K562 (cell line): ENCODE data around the gene PLPPR2. TPM values are rescaled to one million over a fixed set of nuclear protein-coding genes. Genes with fewer than 3 reads are reported as not detected.

Experiments
- ARID3B ChIP-seq: fragments of 250-450 bp; sonication (Bioruptor Pico); IDR thresholded peaks from 2 replicates; pipeline ENCODE4 v1.4.0; 2020; ENCODE audit warnings: borderline replicate concordance
- ATF7 ChIP-seq: fragments of 450-650 bp; IDR thresholded peaks from 2 replicates; pipeline ENCODE4 v1.7.1; 2014; ENCODE audit warnings: mild to moderate bottlenecking, moderate library complexity
- BACH1 ChIP-seq: fragments of 200-800 bp; sonication (Bioruptor generic); IDR thresholded peaks from 2 replicates; pipeline ENCODE4 v1.6.1; 2016; ENCODE audit warnings: missing genetic modification characterization, missing compliant biosample characterization
- CTBP1 ChIP-seq: fragments of 450-650 bp; IDR thresholded peaks from 2 replicates; pipeline ENCODE4 v1.6.1; 2016; ENCODE audit warnings: borderline replicate concordance
- EHMT2 ChIP-seq: fragments of 450-650 bp; IDR thresholded peaks from 2 replicates; pipeline ENCODE4 v1.6.1; 2018; ENCODE audit warnings: antibody characterized with exemption
- HDAC3 ChIP-seq: fragments of 450-650 bp; IDR thresholded peaks from 2 replicates; pipeline ENCODE4 v1.6.1; 2018; ENCODE audit warnings: borderline replicate concordance, mild to moderate bottlenecking, moderate library complexity; ENCODE audit not compliant: partially characterized antibody
- MNT ChIP-seq, 2 experiments: fragments of 450-650 bp; conservative IDR thresholded peaks; 2 replicates each; pipeline ENCODE4 v1.6.1; 2017; ENCODE audit warnings: mild to moderate bottlenecking in 2 of 2, moderate library complexity in 2 of 2
- POLR2A ChIP-seq: fragments of 450-650 bp; conservative IDR thresholded peaks from 2 replicates; pipeline ENCODE4 v1.6.1; 2016
- RBFOX2 ChIP-seq: fragments of 200-400 bp; formaldehyde crosslinking; IDR thresholded peaks from 2 replicates; pipeline ENCODE4 v1.6.1; 2017; ENCODE audit warnings: low read depth, mild to moderate bottlenecking, low read length, moderate library complexity
- REST ChIP-seq, 2 experiments: fragments of 450-650 bp; formaldehyde crosslinking in 1 of 2; IDR thresholded peaks; 2 replicates each; pipeline versions ENCODE4 v1.4.0 to v1.6.1; 2014 to 2020; ENCODE audit warnings: mild to moderate bottlenecking in 2 of 2, borderline replicate concordance in 1 of 2, low read depth in 1 of 2
- SP1 ChIP-seq: sonication (generic); formaldehyde crosslinking; IDR thresholded peaks from 2 replicates; pipeline ENCODE4 v1.8.1; 2022; ENCODE audit warnings: mild to moderate bottlenecking, missing genetic modification reagents
- ZBTB33 ChIP-seq: sonication (generic); formaldehyde crosslinking; IDR thresholded peaks from 2 replicates; pipeline ENCODE4 v1.8.1; 2023; ENCODE audit warnings: mild to moderate bottlenecking, missing genetic modification reagents
- polyA plus RNA-seq, 8 experiments: library from polyadenylated mRNA; depleted of rRNA in 4 of 8; stranded (reverse) in 5 of 8; unstranded in 3 of 8; fragments of >200 nt; fragmentation: Nextera tagmentation in 2 of 8; fragmentation: Illumina TruSeq in 1 of 8; extraction: Ambion mirVana in 2 of 8; extraction: Trizol in 1 of 8; gene quantifications; 2 replicates each; pipeline versions ENCODE4 v1.2.1 to v1.2.3, GENCODE V29; 2011 to 2014; ENCODE audit warnings: inconsistent platforms in 1 of 8, missing spikeins in 1 of 8
- total RNA-seq, 7 experiments: library from RNA; depleted of rRNA in 6 of 7; stranded (reverse); fragments of >200 nt in 6 of 7; fragmentation: Illumina TruSeq in 2 of 7; extraction: Trizol in 2 of 7; gene quantifications; 2 replicates each; pipeline versions ENCODE4 v1.2.1 to v1.2.3, GENCODE V29; 2011 to 2021; ENCODE audit warnings: low replicate concordance in 1 of 7

Gene PLPPR2
- total and polyA plus RNA-seq, 9 of the 15 experiments (the other 6 are each of a cell fraction or from before 2014, with no cell fraction given), result 0.49 to 15.9 (median 3.4) TPM

- TF ChIP-seq ARID3B (CRISPR knock-in tag), result 0 out of 2 replicates have a peak, but pooled peaks have one; percentile 14
- 0 out of 2 replicates have a peak, but pooled peaks have one; percentile 13 for TF ChIP-seq ATF7
- TF ChIP-seq EHMT2, result peak; percentile 71; the same call in 1 of the 2 replicates
- 0 out of 2 replicates have a peak, but pooled peaks have one; percentile 31 for TF ChIP-seq POLR2A
- peak; percentile 100 for TF ChIP-seq ZBTB33
- peak; percentile 59 for TF ChIP-seq RBFOX2
- peak; percentile 72; the same call in 1 of the 2 replicates for TF ChIP-seq SP1 (CRISPR knock-in tag)
- peak; percentile 94 for TF ChIP-seq REST (IDR thresholded peaks at IDR 0.05; ENCODE audit: borderline replicate concordance)
- peak; percentile 84; the same call in 1 of the 2 replicates for TF ChIP-seq REST (CRISPR knock-in tag; IDR thresholded peaks at IDR 0.05; ENCODE audit: low read depth)
- TF ChIP-seq BACH1 (tag), result no peak
- 0 out of 4 replicates have a peak, but pooled peaks of 1 of the 2 experiments have one; percentile 30 for TF ChIP-seq MNT (conservative IDR thresholded peaks at IDR 0.05)
- no peak for TF ChIP-seq CTBP1
- no peak for TF ChIP-seq HDAC3
Measured at GRCh38 chr19:11361037-11361770, 6.0 kb downstream of the PLPPR2 start (continued).
